Activated CD8-positive, alpha-beta memory T cell treated with anti-CD3 and anti-CD28 coated beads, Interleukin-2, amount 10 ng/mL, durations not matched to agents 7 days and 5 days (primary cell): ENCODE measurements around the gene TTYH1. TPM values are rescaled to one million over a fixed set of nuclear protein-coding genes. Genes with fewer than 3 reads are reported as not detected.

Source experiments
- ATAC-seq: fragments of 150-1000 bp; cut with Tn5 transposase; one replicate; pipeline ENCODE4 v1.10.0; 2021; ENCODE audit warnings: moderate library complexity
- CTCF ChIA-PET: fragments of 350-600 bp; sonication (Branson Sonifier 250); formaldehyde crosslinking; loops from one replicate; lab custom pipeline; 2021; ENCODE audit warnings: antibody characterized with exemption; lab: Charles Lee
- DNase-seq: peaks from one replicate; pipeline ENCODE4 v3.0.0-alpha.2; 2020
- H3K27ac Mint-ChIP-seq: one replicate; pipeline ENCODE4 v1.8.0; 2021; ENCODE audit warnings: mild to moderate bottlenecking, mixed read lengths
- H3K27me3 Mint-ChIP-seq: one replicate; pipeline ENCODE4 v1.8.0; 2021; ENCODE audit warnings: mixed read lengths
- H3K36me3 Mint-ChIP-seq: one replicate; pipeline ENCODE4 v1.8.0; 2021; ENCODE audit warnings: mild to moderate bottlenecking, mixed read lengths
- H3K4me1 Mint-ChIP-seq: one replicate; pipeline ENCODE4 v1.8.0; 2021; ENCODE audit warnings: mixed read lengths
- H3K4me3 Mint-ChIP-seq: one replicate; pipeline ENCODE4 v1.8.0; 2021; ENCODE audit warnings: mild to moderate bottlenecking, moderate library complexity, mixed read lengths
- H3K9me3 Mint-ChIP-seq: one replicate; pipeline ENCODE4 v1.8.0; 2022; ENCODE audit warnings: low read depth, mixed read lengths
- total RNA-seq, 2 experiments: library from RNA; stranded (reverse); gene quantifications; one replicate each; pipeline ENCODE4 v1.2.3, GENCODE V29; 2021

TTYH1 gene
- total RNA-seq, 2 experiments from 2014 or later, result 0.93 to 1.2 TPM

GRCh38 chr19:54478677-54479266 is 63.5 kb downstream of the TTYH1 start:
- DNase-seq (no peak), ATAC-seq (peak; percentile 55)
- no peak overlapping the region for H3K27ac Mint-ChIP-seq

GRCh38 chr19:54480051-54480450 is 64.8 kb downstream of the TTYH1 start:
- ATAC-seq (no peak), DNase-seq (no peak)
- Mint-ChIP-seq H3K27ac (no peak overlapping the region), H3K36me3 (no peaks in the 10 kb centered on the region), H3K9me3 (no peaks in the 10 kb centered on the region), H3K27me3 (peaks cover 46% of the 10 kb centered on the region), H3K4me1 (peaks cover 29% of the 10 kb centered on the region), H3K4me3 (no peak overlapping the region)
- CTCF ChIA-PET, result interaction anchor here (1.2 to 6.6 kb wide), 5 partner anchors 11 to 197 kb away, joined by 3 to 76 read pairs (median 7); no protein-coding TSS in a partner anchor

More at GRCh38 chr19:54478677-54479266, 63.5 kb downstream of the TTYH1 start:
- Mint-ChIP-seq H3K9me3 (no peaks in the 10 kb centered on the region), H3K27me3 (peaks cover 41% of the 10 kb centered on the region), H3K4me3 (no peak overlapping the region), H3K36me3 (no peaks in the 10 kb centered on the region), H3K4me1 (peaks cover 28% of the 10 kb centered on the region)
- CTCF ChIA-PET, result interaction anchor here (0.6 to 6.6 kb wide), 9 partner anchors 13 to 202 kb away, joined by 3 to 76 read pairs (median 4); partner anchors contain the start of gene LENG9

GRCh38 chr19:54481326-54481930 is 66.2 kb downstream of the TTYH1 start:
- H3K36me3 Mint-ChIP-seq, result no peaks in the 10 kb centered on the region
- no peak overlapping the region for H3K4me3 Mint-ChIP-seq
- DNase-seq, result no peak
- H3K4me1 Mint-ChIP-seq, result peaks cover 36% of the 10 kb centered on the region
- no peak overlapping the region for H3K27ac Mint-ChIP-seq
- peaks cover 51% of the 10 kb centered on the region for H3K27me3 Mint-ChIP-seq
- no peaks in the 10 kb centered on the region for H3K9me3 Mint-ChIP-seq
- CTCF ChIA-PET, result interaction anchor here (0.6 to 6.6 kb wide), 16 partner anchors 17 to 222 kb away, joined by 3 to 76 read pairs (median 4); no protein-coding TSS in a partner anchor
- ATAC-seq, result peak; percentile 70

GRCh38 chr19:54482889-54483288 is 67.6 kb downstream of the TTYH1 start:
- Mint-ChIP-seq H3K4me1 (peaks cover 36% of the 10 kb centered on the region), H3K9me3 (no peaks in the 10 kb centered on the region), H3K27me3 (peaks cover 40% of the 10 kb centered on the region), H3K36me3 (no peaks in the 10 kb centered on the region), H3K27ac (no peak overlapping the region), H3K4me3 (no peak overlapping the region)
- ATAC-seq, result no peak
- DNase-seq, result no peak
- CTCF ChIA-PET, result interaction anchor here (1.2 to 6.6 kb wide), 3 partner anchors 10 to 191 kb away, joined by 3 to 76 read pairs (median 3); partner anchors contain the start of gene CDC42EP5

GRCh38 chr19:54484451-54484850 is 69.2 kb downstream of the TTYH1 start:
- ATAC-seq (no peak), DNase-seq (no peak)
- no peak overlapping the region for H3K27ac Mint-ChIP-seq
- H3K36me3 Mint-ChIP-seq, result no peaks in the 10 kb centered on the region
- CTCF ChIA-PET, result no interaction called here
- H3K27me3 Mint-ChIP-seq, result peaks cover 36% of the 10 kb centered on the region
- H3K4me3 Mint-ChIP-seq, result no peak overlapping the region
- H3K4me1 Mint-ChIP-seq, result peaks cover 33% of the 10 kb centered on the region
- no peaks in the 10 kb centered on the region for H3K9me3 Mint-ChIP-seq

- CTCF ChIA-PET, result interaction anchor here (0.7 to 1.2 kb wide), 4 partner anchors 38 to 327 kb away, joined by 3 read pairs; no protein-coding TSS in a partner anchor
- H3K4me1 Mint-ChIP-seq, result peaks cover 22% of the 10 kb centered on the region
- no peak for ATAC-seq
- no peak overlapping the region for H3K27ac Mint-ChIP-seq
- DNase-seq, result no peak
- peaks cover 40% of the 10 kb centered on the region for H3K27me3 Mint-ChIP-seq
- H3K36me3 Mint-ChIP-seq, result no peaks in the 10 kb centered on the region
- no peaks in the 10 kb centered on the region for H3K9me3 Mint-ChIP-seq
- no peak overlapping the region for H3K4me3 Mint-ChIP-seq
Observed at GRCh38 chr19:54485851-54486250, 70.6 kb downstream of the TTYH1 start.

Other genes with a start within 250 kb of the TTYH1 start
- gene TMC4, start 242.3 kb upstream of the TTYH1 start, total RNA-seq, result 1 to 10 TPM in 1 of 2 experiments, under 1 TPM in 1; 0.89 to 1.3 TPM
- gene MBOAT7, start 225.9 kb upstream of the TTYH1 start, total RNA-seq, result 10 to 100 TPM; 54.7 to 76.3 TPM
- 10 to 100 TPM; 11.4 to 13.5 TPM for gene TSEN34, start 224.2 kb upstream of the TTYH1 start, total RNA-seq
- 1,000 to 10,000 TPM; 1,212 to 1,220 TPM for gene RPS9, start 214.6 kb upstream of the TTYH1 start, total RNA-seq
- under 1 TPM in 1 of 2 experiments, not detected in 1; 0.35 TPM for gene LILRB3, start 192.5 kb upstream of the TTYH1 start, total RNA-seq
- not detected for gene LILRA6, start 172.7 kb upstream of the TTYH1 start, total RNA-seq
- gene LILRB5, start 158.2 kb upstream of the TTYH1 start, total RNA-seq, result not detected
- not detected for gene LILRB2, start 134.4 kb upstream of the TTYH1 start, total RNA-seq
- gene LILRA5, start 102.3 kb upstream of the TTYH1 start, total RNA-seq, result not detected
- not detected for gene LILRA4, start 76.3 kb upstream of the TTYH1 start, total RNA-seq
- 10 to 100 TPM; 64.1 to 71.6 TPM for gene LAIR1, start 50.5 kb upstream of the TTYH1 start, total RNA-seq
- gene LENG8, start 33.7 kb downstream of the TTYH1 start, total RNA-seq, result 100 to 1,000 TPM; 191 to 282 TPM
- 1 to 10 TPM; 6.3 to 7.2 TPM for gene LENG9, start 48.3 kb downstream of the TTYH1 start, total RNA-seq
- gene CDC42EP5, start 57.8 kb downstream of the TTYH1 start, total RNA-seq, result under 1 TPM in 1 of 2 experiments, not detected in 1; 0.61 TPM
- 1 to 10 TPM; 1.4 to 6.8 TPM for gene LAIR2, start 87.4 kb downstream of the TTYH1 start, total RNA-seq
- gene LILRA2, start 158.3 kb downstream of the TTYH1 start, total RNA-seq, result under 1 TPM in 1 of 2 experiments, not detected in 1; 0.14 TPM
- gene LILRA1, start 178.2 kb downstream of the TTYH1 start, total RNA-seq, result not detected
- 1 to 10 TPM; 3.0 to 4.0 TPM for gene LILRB1, start 215.0 kb downstream of the TTYH1 start, total RNA-seq
- gene LILRB4, start 247.5 kb downstream of the TTYH1 start, total RNA-seq, result not detected